SK-N-SH (cell line): Measurements from ENCODE around the gene CYP4F12. TPM values are rescaled to one million over a fixed set of nuclear protein-coding genes. Genes with fewer than 3 reads are reported as not detected.

Experiments
- CTCF ChIA-PET: fragments of 300-600, 350-600 bp; formaldehyde crosslinking; extraction: SDS; loops from one replicate; lab custom pipeline; 2021; lab: Yijun Ruan, JAX
- POLR2A ChIA-PET: fragments of 350-600 bp; sonication (Branson Sonifier 250); formaldehyde crosslinking; extraction: SDS; loops from one replicate; lab custom pipeline; 2020; ENCODE audit warnings: antibody characterized with exemption, inconsistent platforms; lab: Yijun Ruan, JAX
- DNase-seq: peaks from one replicate; pipeline ENCODE4 v3.0.0; 2012
- H2AFZ ChIP-seq: fragments of 200-600 bp; sonication (generic); 2 replicates; pipeline ENCODE4 v1.8.1; 2016; ENCODE audit warnings: antibody characterized with exemption, mild to moderate bottlenecking, low read depth
- H3F3A ChIP-seq: fragments of 200-600 bp; sonication (generic); replicated peaks from 2 replicates; pipeline ENCODE3; 2016; ENCODE audit warnings: antibody characterized with exemption, mild to moderate bottlenecking; ENCODE audit not compliant: insufficient read depth
- H3K27ac ChIP-seq, 2 experiments: fragments of 200-500 bp in 1 of 2; fragments of 200-600 bp in 1 of 2; sonication (Bioruptor generic) in 1 of 2; sonication (generic), shearing (Covaris generic) in 1 of 2; 2 replicates each; pipeline versions ENCODE4 v1.5.1 to v1.6.1; 2014 to 2016; ENCODE audit warnings: low read depth in 2 of 2, inconsistent platforms in 1 of 2, low read length in 1 of 2, mild to moderate bottlenecking in 1 of 2, mixed read lengths in 1 of 2
- H3K27me3 ChIP-seq: fragments of 200-600 bp; sonication (generic), shearing (Covaris generic); 2 replicates; pipeline ENCODE4 v1.6.1; 2016; ENCODE audit warnings: mixed run types; ENCODE audit not compliant: insufficient read depth
- H3K36me3 ChIP-seq, 2 experiments: fragments of 200-500 bp in 1 of 2; fragments of 200-600 bp in 1 of 2; sonication (Bioruptor generic) in 1 of 2; sonication (generic) in 1 of 2; replicated peaks in 1 of 2; 2 replicates each; pipeline versions ENCODE3 to v1.5.1; 2014 to 2016; ENCODE audit warnings: low read length in 1 of 2, mild to moderate bottlenecking in 1 of 2; ENCODE audit not compliant: insufficient read depth in 2 of 2, control insufficient read depth in 1 of 2
- H3K4me1 ChIP-seq, 2 experiments: fragments of 200-500 bp in 1 of 2; fragments of 200-600 bp in 1 of 2; sonication (Bioruptor generic) in 1 of 2; sonication (generic), shearing (Covaris generic) in 1 of 2; 2 replicates each; pipeline versions ENCODE4 v1.5.1 to v1.6.1; 2014 to 2016; ENCODE audit warnings: low read depth in 1 of 2, low read length in 1 of 2, mixed run types in 1 of 2; ENCODE audit not compliant: insufficient read depth in 2 of 2, control insufficient read depth in 1 of 2
- H3K4me2 ChIP-seq: fragments of 200-600 bp; sonication (generic), shearing (Covaris generic); 2 replicates; pipeline ENCODE4 v1.6.1; 2017; ENCODE audit warnings: mixed run types
- H3K4me3 ChIP-seq, 2 experiments: fragments of 200-500 bp in 1 of 2; fragments of 200-600 bp in 1 of 2; sonication (Bioruptor generic) in 1 of 2; sonication (generic), shearing (Covaris generic) in 1 of 2; 2 replicates each; pipeline versions ENCODE4 v1.5.1 to v1.8.1; 2014 to 2016; ENCODE audit warnings: low read depth in 2 of 2, inconsistent platforms in 1 of 2, low read length in 1 of 2, mild to moderate bottlenecking in 1 of 2, mixed read lengths in 1 of 2, moderate library complexity in 1 of 2
- H3K79me2 ChIP-seq: fragments of 200-600 bp; sonication (generic); 2 replicates; pipeline ENCODE4 v1.8.1; 2017; ENCODE audit warnings: mild to moderate bottlenecking; ENCODE audit not compliant: insufficient read depth
- H3K9ac ChIP-seq: fragments of 200-600 bp; sonication (generic); 2 replicates; pipeline ENCODE4 v1.6.1; 2017; ENCODE audit warnings: mixed run types
- H3K9me2 ChIP-seq: fragments of 200-600 bp; sonication (generic); 2 replicates; pipeline ENCODE4 v1.6.1; 2017; ENCODE audit warnings: mixed run types
- H3K9me3 ChIP-seq: fragments of 200-600 bp; sonication (generic); 2 replicates; pipeline ENCODE4 v1.6.1; 2017; ENCODE audit warnings: mixed run types, mild to moderate bottlenecking, moderate library complexity
- H4K20me1 ChIP-seq: fragments of 200-600 bp; sonication (generic); 2 replicates; pipeline ENCODE4 v1.6.1; 2017; ENCODE audit warnings: mild to moderate bottlenecking, mixed run types; ENCODE audit not compliant: insufficient read depth
- CTCF ChIP-seq: fragments of 200-600 bp; sonication (generic); IDR thresholded peaks from 2 replicates; pipeline ENCODE4 v1.6.1; 2017; ENCODE audit warnings: antibody characterized with exemption, mild to moderate bottlenecking, moderate library complexity
- FOXM1 ChIP-seq: IDR thresholded peaks from 2 replicates; pipeline ENCODE4 v1.4.0; 2012; ENCODE audit warnings: low read depth, mild to moderate bottlenecking
- GABPA ChIP-seq: IDR thresholded peaks from 2 replicates; pipeline ENCODE4 v1.4.0; 2012; ENCODE audit warnings: low read depth, mild to moderate bottlenecking
- NRF1 ChIP-seq: IDR thresholded peaks from 2 replicates; pipeline ENCODE4 v1.6.1; 2012; ENCODE audit warnings: low read depth, mild to moderate bottlenecking, low read length
- REST ChIP-seq: IDR thresholded peaks from 2 replicates; pipeline ENCODE4 v1.6.1; 2012; ENCODE audit warnings: mild to moderate bottlenecking, low read depth, low read length, moderate library complexity
- RFX5 ChIP-seq: IDR thresholded peaks from 2 replicates; pipeline ENCODE4 v1.6.1; 2012; ENCODE audit warnings: mild to moderate bottlenecking, improper control_type of control experiment, low read length
- ZBTB33 ChIP-seq: IDR thresholded peaks from 2 replicates; pipeline ENCODE4 v1.4.0; 2012; ENCODE audit warnings: low read depth, borderline replicate concordance
- WGBS: methylation state at CpG from one replicate; pipeline ENCODE4 v1.1.6; 2017; ENCODE audit warnings: low lambda C conversion rate; 5-methylcytosine and 5-hydroxymethylcytosine counted together
- polyA plus RNA-seq, 3 experiments: library from polyadenylated mRNA; depleted of rRNA; stranded (reverse); fragments of >200 nt; gene quantifications; 2 replicates each; pipeline ENCODE4 v1.2.3, GENCODE V29; 2012

CYP4F12 gene
- polyA plus RNA-seq, 1 of the 3 experiments (the other 2 are of a cell fraction): not detected

GRCh38 chr19:15696654-15697194, 23.8 kb downstream of the CYP4F12 start:
- H3K4me1 ChIP-seq: no peaks in the 10 kb centered on the region

More at GRCh38 chr19:15696654-15697194, 23.8 kb downstream of the CYP4F12 start:
- Histone ChIP-seq H2AFZ (peak overlapping the region; percentile 74; the same call in 1 of the 2 replicates), H3K36me3 (no peaks in the 10 kb centered on the region), H3K4me2 (peak overlapping the region; percentile 59; the same call in 1 of the 2 replicates), H3K79me2 (no peaks in the 10 kb centered on the region), H3F3A (no peaks in the 10 kb centered on the region), H3K4me3 (peak overlapping the region in 1 of 2 experiments; percentile 23; a peak in 2 of 4 replicates), H3K9me3 (no peaks in the 10 kb centered on the region), H3K27me3 (no peaks in the 10 kb centered on the region), H3K27ac (no peak overlapping the region), H3K9ac (no peak overlapping the region), H4K20me1 (no peaks in the 10 kb centered on the region), H3K9me2 (no peaks in the 10 kb centered on the region)
- CTCF ChIA-PET: no interaction called here
- 7% methylated on average over 10 of the region's 19 CpGs for WGBS
- DNase-seq: no peak
- no peak for TF ChIP-seq RFX5
- TF ChIP-seq GABPA: peak; percentile 59
- no peak for TF ChIP-seq CTCF
- no peak for TF ChIP-seq REST
- no peak for TF ChIP-seq FOXM1
- TF ChIP-seq ZBTB33: no peak
- TF ChIP-seq NRF1: no peak
- POLR2A ChIA-PET: no interaction called here
